Left lung (tissue), 10 donors: ENCODE data around the gene HACL1. TPM values are rescaled to one million over a fixed set of nuclear protein-coding genes. Genes with fewer than 3 reads are reported as not detected.

ENCODE experiments used
- ATAC-seq: fragments of 200-7000 bp; cut with Tn5 transposase; one replicate; pipeline ENCODE4 v1.9.1; 2020; ENCODE audit warnings: moderate library complexity
- DNase-seq, 4 donors: peaks; one replicate each; pipeline ENCODE4 v3.0.0-alpha.2; 2013 to 2020
- H3K27ac ChIP-seq, 2 donors: fragments of 200-600 bp; sonication (generic) in 1 of 2; one replicate each; pipeline versions ENCODE4 v1.5.0 to v1.8.0; 2020 to 2021
- H3K27me3 ChIP-seq, 2 donors: fragments of 200-600 bp; sonication (generic) in 1 of 2; one replicate each; pipeline versions ENCODE4 v1.5.0 to v1.8.0; 2020 to 2021
- H3K36me3 ChIP-seq, 2 donors: fragments of 200-600 bp; sonication (generic) in 1 of 2; one replicate each; pipeline versions ENCODE4 v1.5.0 to v1.8.0; 2020 to 2021
- H3K4me1 ChIP-seq, 2 donors: fragments of 200-600 bp; one replicate each; pipeline ENCODE4 v1.8.0; 2021
- H3K4me3 ChIP-seq, 2 donors: fragments of 200-600 bp; sonication (generic) in 1 of 2; one replicate each; pipeline versions ENCODE4 v1.5.0 to v1.8.0; 2020 to 2021; ENCODE audit warnings: mild to moderate bottlenecking in 1 of 2
- H3K9me3 ChIP-seq, 2 donors: fragments of 200-600 bp; sonication (generic) in 1 of 2; one replicate each; pipeline versions ENCODE4 v1.5.0 to v1.8.0; 2020 to 2021
- CTCF ChIP-seq, 2 donors: fragments of 200-600 bp; sonication (generic) in 1 of 2; IDR thresholded peaks; one replicate each; pipeline versions ENCODE4 v1.5.0 to v1.8.0; 2021; ENCODE audit warnings: antibody characterized with exemption in 2 of 2
- intact Hi-C, 2 donors: fragments of 100-400 bp; cut with DNase I; formaldehyde crosslinking; loops; one replicate each; pipeline versions ENCODE4 v1.11.2 to v1.14.2; 2022
- polyA plus RNA-seq, 6 donors: library from polyadenylated mRNA; unstranded; fragments of 120-200 nt; gene quantifications; one replicate each; pipeline ENCODE4 v1.2.1, GENCODE V29; 2013; ENCODE audit not compliant: insufficient read length in 6 of 6
- total RNA-seq, 2 donors: library from RNA; stranded (reverse); fragmentation: NEBNext Ultra II Directional; extraction: Animal tissue kit (Norgen Biotek cat#: 25700); gene quantifications; one replicate each; pipeline ENCODE4 v1.2.1, GENCODE V29; 2021
- donor health status: DM: no; HTN: yes; CAD: no.
- donor health status: DM: no; HTN: no; CAD: no.

The HACL1 gene
- total and polyA plus RNA-seq, 8 donors = 15.5 to 24.6 (median 19.0) TPM

- DNase-seq = no peak
- Histone ChIP-seq H3K27me3 (no peaks in the 10 kb centered on the region), H3K4me3 (no peak within 1 kb of the TSS), H3K4me1 (peaks cover 0 to 14% of the 10 kb centered on the region in 2 donors), H3K9me3 (no peaks in the 10 kb centered on the region), H3K27ac (no peak within 1 kb of the TSS), H3K36me3 (no peaks in the 10 kb centered on the region)
- intact Hi-C loops = no loop called here
- ATAC-seq = no peak
- TF ChIP-seq CTCF (IDR thresholded peaks at IDR 0.05) = no peak
Observed at GRCh38 chr3:15521573-15521965, 79.8 kb downstream of the HACL1 start, which contains the start of gene COLQ. Gene COLQ (minus strand): TSS chr3:15521706. CDS start chr3:15521625, 81 bp downstream.

- no peak for ATAC-seq
- no peaks in the 10 kb centered on the region for H3K27me3 ChIP-seq
- H3K4me3 ChIP-seq = no peak overlapping the region
- H3K4me1 ChIP-seq = peaks cover 0 to 14% of the 10 kb centered on the region in 2 donors
- no peak for DNase-seq
- H3K27ac ChIP-seq = no peak overlapping the region
- no peaks in the 10 kb centered on the region for H3K9me3 ChIP-seq
- no peaks in the 10 kb centered on the region for H3K36me3 ChIP-seq
- TF ChIP-seq CTCF (IDR thresholded peaks at IDR 0.05) = no peak
- intact Hi-C loops = no loop called here
Observed at GRCh38 chr3:15520804-15521572, 80.4 kb downstream of the HACL1 start.

GRCh38 chr3:15520185-15520584 lies 81.2 kb downstream of the HACL1 start:
- DNase-seq (no peak), ATAC-seq (peak; percentile 29)
- intact Hi-C loops = no loop called here
- Histone ChIP-seq H3K9me3 (no peaks in the 10 kb centered on the region), H3K27me3 (no peaks in the 10 kb centered on the region), H3K4me3 (no peak overlapping the region), H3K4me1 (peaks cover 0 to 14% of the 10 kb centered on the region in 2 donors), H3K27ac (no peak overlapping the region), H3K36me3 (no peaks in the 10 kb centered on the region)
- TF ChIP-seq CTCF (IDR thresholded peaks at IDR 0.05) = no peak

- H3K27ac ChIP-seq = no peak overlapping the region
- no peaks in the 10 kb centered on the region for H3K9me3 ChIP-seq
- H3K4me3 ChIP-seq = no peak overlapping the region
- H3K4me1 ChIP-seq = peaks cover 0 to 14% of the 10 kb centered on the region in 2 donors
- H3K27me3 ChIP-seq = no peaks in the 10 kb centered on the region
- intact Hi-C loops = no loop called here
- no peak for TF ChIP-seq CTCF (IDR thresholded peaks at IDR 0.05)
- H3K36me3 ChIP-seq = no peaks in the 10 kb centered on the region
- ATAC-seq = no peak
- no peak for DNase-seq
Observed at GRCh38 chr3:15519096-15519495, 82.3 kb downstream of the HACL1 start.

GRCh38 chr3:15514663-15515340 lies 86.6 kb downstream of the HACL1 start:
- no peaks in the 10 kb centered on the region for H3K27me3 ChIP-seq
- H3K36me3 ChIP-seq = no peaks in the 10 kb centered on the region
- H3K9me3 ChIP-seq = no peaks in the 10 kb centered on the region
- no peak overlapping the region for H3K4me3 ChIP-seq
- no peak for ATAC-seq
- intact Hi-C loops = no loop called here
- H3K4me1 ChIP-seq = peaks cover 0 to 11% of the 10 kb centered on the region in 2 donors
- DNase-seq = no peak
- H3K27ac ChIP-seq = no peak overlapping the region
- TF ChIP-seq CTCF (IDR thresholded peaks at IDR 0.05) = no peak
